GM18873 (cell line): ENCODE data around the gene UNC13B.

ENCODE experiments used
- ATAC-seq: cut with Tn5 transposase; IDR thresholded peaks from one replicate; pipeline ENCODE4 v1.9.1; 2021; ENCODE audit warnings: mild to moderate bottlenecking, moderate library complexity, moderate number of reproducible peaks; ENCODE audit not compliant: unreplicated experiment, low FRiP score

UNC13B gene

GRCh38 chr9:35357116-35357515, 195.3 kb downstream of the UNC13B start:
- ATAC-seq: no peak

- ATAC-seq: no peak
Measured at GRCh38 chr9:35357826-35358225, 196.0 kb downstream of the UNC13B start.

- ATAC-seq: no peak
Measured at GRCh38 chr9:35364817-35365585, 203.2 kb downstream of the UNC13B start.

GRCh38 chr9:35366627-35367026, 204.8 kb downstream of the UNC13B start:
- no peak for ATAC-seq

GRCh38 chr9:35367451-35367850, 205.6 kb downstream of the UNC13B start:
- ATAC-seq: no peak

GRCh38 chr9:35370241-35370640, 208.4 kb downstream of the UNC13B start:
- no peak for ATAC-seq

- ATAC-seq: no peak
Measured at GRCh38 chr9:35374436-35374835, 212.6 kb downstream of the UNC13B start.

GRCh38 chr9:35374910-35375309, 213.1 kb downstream of the UNC13B start:
- no peak for ATAC-seq

GRCh38 chr9:35380039-35380438, 218.2 kb downstream of the UNC13B start:
- no peak for ATAC-seq

GRCh38 chr9:35380619-35381018, 218.8 kb downstream of the UNC13B start:
- ATAC-seq: no peak

- ATAC-seq: no peak
Measured at GRCh38 chr9:35385042-35385441, 223.2 kb downstream of the UNC13B start.

GRCh38 chr9:35395076-35395705, 233.4 kb downstream of the UNC13B start:
- ATAC-seq: no peak

- no peak for ATAC-seq
Measured at GRCh38 chr9:35395706-35396101, 233.9 kb downstream of the UNC13B start.

- ATAC-seq: no peak
Measured at GRCh38 chr9:35396560-35397215, 234.9 kb downstream of the UNC13B start.

- no peak for ATAC-seq
Measured at GRCh38 chr9:35397216-35397698, 235.4 kb downstream of the UNC13B start.

- no peak for ATAC-seq
Measured at GRCh38 chr9:35397923-35398322, 236.1 kb downstream of the UNC13B start.

GRCh38 chr9:35398651-35399335, 237.0 kb downstream of the UNC13B start:
- ATAC-seq: no peak

- ATAC-seq: no peak
Measured at GRCh38 chr9:35404865-35405264, 243.1 kb downstream of the UNC13B start.

GRCh38 chr9:35406183-35406959, 244.6 kb downstream of the UNC13B start:
- no peak for ATAC-seq

GRCh38 chr9:35407846-35408245, 246.0 kb downstream of the UNC13B start:
- ATAC-seq: no peak
